Left lung (tissue), 10 donors: ENCODE measurements around the gene DST. TPM values are rescaled to one million over a fixed set of nuclear protein-coding genes. Genes with fewer than 3 reads are reported as not detected.

Experiments
- ATAC-seq: fragments of 200-7000 bp; cut with Tn5 transposase; one replicate; pipeline ENCODE4 v1.9.1; 2020; ENCODE audit warnings: moderate library complexity
- DNase-seq, 4 donors: peaks; one replicate each; pipeline ENCODE4 v3.0.0-alpha.2; 2013 to 2020
- H3K27ac ChIP-seq, 2 donors: fragments of 200-600 bp; sonication (generic) in 1 of 2; one replicate each; pipeline versions ENCODE4 v1.5.0 to v1.8.0; 2020 to 2021
- H3K27me3 ChIP-seq, 2 donors: fragments of 200-600 bp; sonication (generic) in 1 of 2; one replicate each; pipeline versions ENCODE4 v1.5.0 to v1.8.0; 2020 to 2021
- H3K36me3 ChIP-seq, 2 donors: fragments of 200-600 bp; sonication (generic) in 1 of 2; one replicate each; pipeline versions ENCODE4 v1.5.0 to v1.8.0; 2020 to 2021
- H3K4me1 ChIP-seq, 2 donors: fragments of 200-600 bp; one replicate each; pipeline ENCODE4 v1.8.0; 2021
- H3K4me3 ChIP-seq, 2 donors: fragments of 200-600 bp; sonication (generic) in 1 of 2; one replicate each; pipeline versions ENCODE4 v1.5.0 to v1.8.0; 2020 to 2021; ENCODE audit warnings: mild to moderate bottlenecking in 1 of 2
- H3K9me3 ChIP-seq, 2 donors: fragments of 200-600 bp; sonication (generic) in 1 of 2; one replicate each; pipeline versions ENCODE4 v1.5.0 to v1.8.0; 2020 to 2021
- intact Hi-C, 2 donors: fragments of 100-400 bp; cut with DNase I; formaldehyde crosslinking; loops; one replicate each; pipeline versions ENCODE4 v1.11.2 to v1.14.2; 2022
- polyA plus RNA-seq, 6 donors: library from polyadenylated mRNA; unstranded; fragments of 120-200 nt; gene quantifications; one replicate each; pipeline ENCODE4 v1.2.1, GENCODE V29; 2013; ENCODE audit not compliant: insufficient read length in 6 of 6
- total RNA-seq, 2 donors: library from RNA; stranded (reverse); fragmentation: NEBNext Ultra II Directional; extraction: Animal tissue kit (Norgen Biotek cat#: 25700); gene quantifications; one replicate each; pipeline ENCODE4 v1.2.1, GENCODE V29; 2021
- TF ChIP-seq, protein P1 (sequence below), 2 donors: fragments of 200-600 bp; sonication (generic) in 1 of 2; IDR thresholded peaks; one replicate each; pipeline versions ENCODE4 v1.5.0 to v1.8.0; 2021; ENCODE audit warnings: antibody characterized with exemption in 2 of 2
- donor health status: DM: no; HTN: yes; CAD: no.
- donor health status: DM: no; HTN: no; CAD: no.

The DST gene
- total and polyA plus RNA-seq, 8 donors = 290 to 636 (median 504) TPM

DNA sequence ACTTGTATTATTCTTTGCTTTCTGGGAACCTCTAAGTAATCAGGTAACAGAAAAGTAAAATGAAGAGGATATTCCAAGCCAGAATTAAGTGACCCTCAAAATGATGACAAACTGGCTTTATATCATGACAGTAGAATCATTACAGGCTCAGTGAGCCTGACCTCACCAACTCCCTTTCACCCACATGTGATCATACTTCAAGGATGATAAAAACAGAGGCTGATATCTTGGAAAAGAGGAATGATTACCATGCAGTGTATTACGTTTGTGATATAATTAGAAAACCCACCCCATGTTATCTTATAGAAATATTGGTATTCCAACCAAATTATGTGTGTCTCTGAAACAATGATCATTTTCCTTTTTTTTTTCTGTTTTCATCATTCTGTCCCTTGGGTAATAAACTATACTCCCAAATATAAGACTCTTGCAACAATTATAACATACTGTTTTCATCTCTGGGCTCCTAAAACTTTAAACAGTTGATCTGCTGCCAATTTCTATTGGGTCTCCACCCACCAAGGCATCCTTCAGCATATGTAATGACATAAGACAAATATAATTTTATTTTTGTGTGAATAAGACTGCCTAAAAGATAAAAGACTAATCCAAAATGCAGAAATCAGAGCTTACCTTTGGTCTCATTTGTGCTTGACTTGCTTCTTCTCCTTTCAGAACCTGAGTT lies 115.7 kb downstream of the DST start:
- Histone ChIP-seq H3K4me3 (no peak overlapping the region), H3K27ac (peak overlapping the region in 1 of 2 donors; percentile 77), H3K9me3 (no peaks in the 10 kb centered on the region), H3K27me3 (no peaks in the 10 kb centered on the region), H3K4me1 (peaks cover 0 to 7% of the 10 kb centered on the region in 2 donors), H3K36me3 (peaks cover 0 to 21% of the 10 kb centered on the region in 2 donors)
- ATAC-seq (no peak), DNase-seq (no peak)
- intact Hi-C loops = no loop called here
- TF ChIP-seq, protein P1, sequence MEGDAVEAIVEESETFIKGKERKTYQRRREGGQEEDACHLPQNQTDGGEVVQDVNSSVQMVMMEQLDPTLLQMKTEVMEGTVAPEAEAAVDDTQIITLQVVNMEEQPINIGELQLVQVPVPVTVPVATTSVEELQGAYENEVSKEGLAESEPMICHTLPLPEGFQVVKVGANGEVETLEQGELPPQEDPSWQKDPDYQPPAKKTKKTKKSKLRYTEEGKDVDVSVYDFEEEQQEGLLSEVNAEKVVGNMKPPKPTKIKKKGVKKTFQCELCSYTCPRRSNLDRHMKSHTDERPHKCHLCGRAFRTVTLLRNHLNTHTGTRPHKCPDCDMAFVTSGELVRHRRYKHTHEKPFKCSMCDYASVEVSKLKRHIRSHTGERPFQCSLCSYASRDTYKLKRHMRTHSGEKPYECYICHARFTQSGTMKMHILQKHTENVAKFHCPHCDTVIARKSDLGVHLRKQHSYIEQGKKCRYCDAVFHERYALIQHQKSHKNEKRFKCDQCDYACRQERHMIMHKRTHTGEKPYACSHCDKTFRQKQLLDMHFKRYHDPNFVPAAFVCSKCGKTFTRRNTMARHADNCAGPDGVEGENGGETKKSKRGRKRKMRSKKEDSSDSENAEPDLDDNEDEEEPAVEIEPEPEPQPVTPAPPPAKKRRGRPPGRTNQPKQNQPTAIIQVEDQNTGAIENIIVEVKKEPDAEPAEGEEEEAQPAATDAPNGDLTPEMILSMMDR (IDR thresholded peaks at IDR 0.05) = no peak

- peaks cover 0 to 7% of the 10 kb centered on the region in 2 donors for H3K4me1 ChIP-seq
- no peak overlapping the region for H3K4me3 ChIP-seq
- ATAC-seq (no peak), DNase-seq (no peak)
- TF ChIP-seq, protein P1 (IDR thresholded peaks at IDR 0.05) = no peak
- H3K27ac ChIP-seq = peak overlapping the region; percentile 34 to 77
- no peaks in the 10 kb centered on the region for H3K27me3 ChIP-seq
- intact Hi-C loops = no loop called here
- H3K36me3 ChIP-seq = peaks cover 0 to 18% of the 10 kb centered on the region in 2 donors
- H3K9me3 ChIP-seq = no peaks in the 10 kb centered on the region
Measured at GRCh38 chr6:56525974-56526789, 116.5 kb downstream of the DST start.

- peaks cover 0 to 7% of the 10 kb centered on the region in 2 donors for H3K4me1 ChIP-seq
- TF ChIP-seq, protein P1 (IDR thresholded peaks at IDR 0.05) = no peak
- H3K27ac ChIP-seq = peak overlapping the region; percentile 34 to 77
- no peak for DNase-seq
- intact Hi-C loops = no loop called here
- peaks cover 0 to 18% of the 10 kb centered on the region in 2 donors for H3K36me3 ChIP-seq
- H3K9me3 ChIP-seq = no peaks in the 10 kb centered on the region
- H3K4me3 ChIP-seq = no peak overlapping the region
- ATAC-seq = peak; percentile 80
- H3K27me3 ChIP-seq = no peaks in the 10 kb centered on the region
Measured at GRCh38 chr6:56524891-56525703, 117.6 kb downstream of the DST start.

DNA sequence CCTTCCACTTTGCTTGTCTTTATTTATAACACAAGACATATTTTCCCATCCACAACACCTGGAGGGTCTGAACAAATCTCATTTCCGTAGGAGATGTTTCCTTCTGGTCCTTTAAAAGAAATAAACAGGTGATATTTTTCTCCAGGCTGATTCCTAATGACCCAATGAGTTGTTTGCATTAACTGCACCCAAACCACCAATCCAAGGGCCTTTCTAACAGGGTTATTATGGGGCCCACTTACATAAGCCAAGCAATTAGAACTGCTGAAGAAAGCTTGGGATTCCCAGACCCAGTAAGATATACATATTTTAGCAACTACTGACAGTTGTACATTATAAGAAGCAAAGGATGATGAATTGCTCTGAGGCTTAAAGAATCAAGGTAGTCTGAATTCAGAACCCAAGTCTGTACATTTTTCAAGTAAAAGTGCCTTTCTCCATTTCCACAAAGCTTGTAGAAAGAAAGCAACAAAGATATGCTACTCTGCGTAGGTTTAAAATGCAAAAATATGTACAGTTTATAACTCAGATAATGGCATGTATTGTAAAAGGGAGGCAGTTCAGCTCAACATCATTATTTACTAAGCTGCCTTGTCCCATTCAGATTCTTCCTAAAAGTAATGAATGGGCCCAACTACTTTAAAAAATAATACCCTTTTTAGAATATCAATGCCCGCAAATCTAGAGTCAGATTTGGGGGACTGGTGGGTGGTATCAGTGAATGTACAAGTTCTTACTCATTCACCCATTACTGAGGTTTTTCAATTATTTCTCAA lies 120.0 kb downstream of the DST start:
- DNase-seq = no peak
- TF ChIP-seq, protein P1 (IDR thresholded peaks at IDR 0.05) = no peak
- H3K27ac ChIP-seq = peak overlapping the region in 1 of 2 donors; percentile 28
- H3K36me3 ChIP-seq = peaks cover 0 to 15% of the 10 kb centered on the region in 2 donors
- intact Hi-C loops = no loop called here
- H3K27me3 ChIP-seq = no peaks in the 10 kb centered on the region
- H3K4me3 ChIP-seq = no peak overlapping the region
- ATAC-seq = no peak
- H3K4me1 ChIP-seq = peaks cover 0 to 7% of the 10 kb centered on the region in 2 donors
- H3K9me3 ChIP-seq = no peaks in the 10 kb centered on the region
